ENCODE measurements around the gene PLGLB2.
"Not testable (repeated sequence)": the region's sequence is repeated elsewhere in the genome, so short reads cannot be mapped to it uniquely, and the experiment has no call there.

Gene PLGLB2

DNA sequence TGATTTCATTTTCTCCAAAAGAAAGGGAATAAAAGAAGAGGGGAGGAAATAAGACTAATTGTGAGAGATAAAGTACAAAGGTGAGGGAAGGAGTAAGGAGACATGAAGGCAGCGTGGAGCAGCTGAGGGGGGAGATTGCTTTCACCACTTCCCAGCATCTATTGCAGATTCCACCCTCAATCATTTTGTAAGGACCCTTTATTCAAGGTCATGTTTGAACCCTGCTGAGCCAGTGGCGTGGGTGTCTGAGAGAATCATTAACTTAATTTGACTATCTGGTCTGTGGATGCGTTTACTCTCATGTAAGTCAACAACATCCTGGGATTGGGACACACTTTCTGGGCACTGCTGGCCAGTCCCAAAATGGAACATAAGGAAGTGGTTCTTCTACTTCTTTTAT lies at the start of gene PLGLB2:
PLGLB2 (plus strand) TSS at position 297 of the 400 bp plus-strand sequence; CDS start at position 364, 67 bp downstream.
- in situ Hi-C loops (cut with MboI; ENCODE audit: low sequenced_read_pairs): not testable (repeated sequence)

DNA sequence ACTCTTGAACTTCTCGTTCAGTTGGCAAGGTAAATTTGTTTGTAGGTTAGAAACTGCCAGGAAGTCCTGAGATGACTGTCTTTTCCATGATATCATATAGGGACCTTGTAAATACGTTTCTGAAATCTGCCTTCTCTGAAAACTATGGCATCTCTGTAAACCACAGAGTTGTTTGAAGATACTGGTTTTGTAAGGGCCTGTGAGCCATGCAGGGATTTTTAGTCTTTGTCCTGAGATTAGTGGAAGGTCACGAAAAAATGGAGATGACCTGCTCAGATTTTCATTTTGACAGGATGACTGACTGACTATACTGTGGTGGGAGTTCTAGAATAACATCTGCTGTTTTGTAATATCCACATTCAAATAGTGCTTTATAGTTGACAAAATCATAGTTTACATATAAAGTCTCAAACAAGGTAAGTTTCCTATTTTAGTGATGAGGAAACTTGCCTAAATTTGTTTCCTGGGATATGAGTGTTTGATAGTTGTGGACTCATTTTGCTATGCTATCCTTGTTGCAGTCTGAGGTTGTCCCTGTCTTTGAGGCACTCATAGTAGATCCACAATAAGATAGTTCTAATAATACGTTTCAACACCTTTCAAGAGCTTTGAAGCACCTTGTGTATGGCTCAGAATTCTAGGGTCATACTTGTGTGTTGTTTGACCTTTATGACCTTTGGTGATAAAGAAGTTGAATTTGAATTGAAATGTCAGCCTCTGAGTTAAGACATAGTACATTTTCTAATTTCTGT lies 43.1 kb upstream of the PLGLB2 start:
- in situ Hi-C loops (cut with MboI; ENCODE audit: low sequenced_read_pairs): not testable (repeated sequence)

DNA sequence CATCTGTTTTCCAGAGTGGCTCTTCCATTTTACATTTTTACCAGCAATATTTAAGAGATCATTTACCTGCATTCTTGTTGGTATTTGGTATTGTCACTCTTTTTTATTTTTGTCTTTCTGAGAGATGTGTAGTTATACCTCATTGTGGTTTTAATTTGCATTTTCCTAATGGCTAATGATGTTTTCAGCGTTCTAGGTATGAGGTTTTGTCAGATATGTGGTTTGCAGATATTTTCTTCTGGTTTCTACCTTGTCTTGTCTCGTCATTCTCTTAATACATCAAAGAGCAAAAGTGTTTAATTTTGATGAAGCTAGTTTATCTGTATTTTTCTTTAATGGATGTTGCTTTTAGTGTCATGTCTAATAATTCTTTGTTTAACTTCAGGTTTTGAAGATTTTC lies 39.5 kb upstream of the PLGLB2 start:
- in situ Hi-C loops (cut with MboI; ENCODE audit: low sequenced_read_pairs): not testable (repeated sequence)

GRCh38 chr2:87727940-87728599 lies 19.8 kb upstream of the PLGLB2 start:
- in situ Hi-C loops (cut with MboI; ENCODE audit: low sequenced_read_pairs): not testable (repeated sequence)

GRCh38 chr2:87740928-87741327 lies 7.0 kb upstream of the PLGLB2 start:
- in situ Hi-C loops (cut with MboI; ENCODE audit: low sequenced_read_pairs): not testable (repeated sequence)

DNA sequence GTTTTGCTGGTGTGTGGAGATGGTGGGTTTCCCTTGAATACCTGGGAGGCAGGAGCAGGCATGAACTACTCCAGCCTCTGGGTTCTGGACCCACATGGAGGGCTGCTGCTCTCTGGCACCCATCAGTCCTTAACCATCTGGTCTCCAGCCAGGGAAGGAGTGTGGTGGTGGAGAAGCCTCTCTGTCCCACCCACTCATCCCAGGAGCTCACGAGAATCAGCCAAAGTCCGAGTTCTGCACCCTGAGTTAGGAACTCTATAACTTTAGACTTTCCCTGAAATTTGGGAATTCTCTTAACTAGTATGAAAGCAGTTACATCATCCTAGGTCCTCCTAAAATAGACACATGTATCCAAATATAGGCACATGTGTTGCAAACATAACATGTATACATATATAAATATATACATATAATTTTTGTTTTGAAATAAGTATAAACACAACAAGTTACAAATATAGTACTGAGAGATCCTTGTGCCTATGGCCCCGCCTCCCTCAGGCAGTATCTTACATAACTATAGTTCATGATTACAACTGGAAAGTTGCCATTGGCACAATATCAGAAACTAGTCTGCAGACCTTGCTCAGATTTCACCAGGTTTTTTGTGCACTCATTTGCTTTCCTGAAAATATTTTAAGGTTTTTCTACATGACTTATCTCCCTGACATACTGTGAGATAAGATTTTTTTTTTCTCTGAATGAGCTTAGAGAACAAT lies 5.3 kb upstream of the PLGLB2 start:
- in situ Hi-C loops (cut with MboI; ENCODE audit: low sequenced_read_pairs): not testable (repeated sequence)

GRCh38 chr2:87743638-87744037 lies 4.2 kb upstream of the PLGLB2 start:
- in situ Hi-C loops (cut with MboI; ENCODE audit: low sequenced_read_pairs): not testable (repeated sequence)

GRCh38 chr2:87745353-87745951 lies 2.4 kb upstream of the PLGLB2 start:
- in situ Hi-C loops (cut with MboI; ENCODE audit: low sequenced_read_pairs): not testable (repeated sequence)

GRCh38 chr2:87748524-87748923 lies 637 bp downstream of the PLGLB2 start:
- in situ Hi-C loops (cut with MboI; ENCODE audit: low sequenced_read_pairs): not testable (repeated sequence)

DNA sequence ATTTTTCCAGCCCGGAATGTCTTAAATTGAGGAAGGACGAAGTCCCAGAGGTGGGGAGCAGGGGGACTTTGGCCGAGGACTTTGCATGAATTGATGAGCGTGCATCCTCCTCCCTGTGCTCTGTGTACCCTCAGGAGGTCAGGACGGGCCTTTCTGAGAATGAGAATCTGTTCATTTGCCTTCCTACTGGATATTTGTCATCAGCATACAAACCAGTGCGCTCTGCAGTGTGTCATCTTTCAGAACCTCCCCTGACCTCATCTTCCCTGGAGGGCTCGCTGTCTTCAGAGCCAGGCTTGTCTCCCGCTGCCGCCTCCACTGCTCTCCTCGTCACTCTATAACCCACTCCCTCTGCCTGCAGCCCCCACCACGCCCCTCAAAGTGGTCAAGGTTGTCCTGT lies 2.7 kb downstream of the PLGLB2 start:
- in situ Hi-C loops (cut with MboI; ENCODE audit: low sequenced_read_pairs): not testable (repeated sequence)

DNA sequence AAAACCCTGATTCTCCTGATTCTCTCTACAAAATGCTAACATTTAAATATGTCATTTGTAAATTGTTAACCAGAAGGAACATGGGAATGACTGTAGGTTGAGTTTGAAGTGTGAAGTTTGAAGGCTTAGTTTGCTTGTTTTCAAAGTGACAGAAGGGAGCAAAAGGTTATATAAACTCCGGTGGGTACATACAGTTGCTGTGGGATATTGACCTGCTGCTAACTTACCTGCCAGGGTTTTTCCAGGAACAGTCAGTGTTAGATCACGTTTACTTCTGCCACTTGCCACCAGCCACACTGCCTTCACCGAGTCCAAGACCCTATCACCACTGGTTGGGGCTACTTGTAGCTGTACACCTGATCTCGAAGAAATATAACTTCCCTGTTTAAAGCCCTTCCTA lies 6.9 kb downstream of the PLGLB2 start:
- in situ Hi-C loops (cut with MboI; ENCODE audit: low sequenced_read_pairs): not testable (repeated sequence)

All from hTERT RPE-1 (cell line).